SK-N-SH treated with all-trans-retinoic acid at 6 μM for 48 hours (cell line): ENCODE measurements around the gene SEC22A.

ENCODE experiments used
- CREB5 ChIP-seq: fragments of 250-450 bp; sonication (Bioruptor Pico); IDR thresholded peaks from 2 replicates; pipeline ENCODE4 v1.5.1; 2020; ENCODE audit warnings: low read depth, mild to moderate bottlenecking, moderate library complexity
- ESRRG ChIP-seq: fragments of 250-450 bp; sonication (Bioruptor Pico); IDR thresholded peaks from 2 replicates; pipeline ENCODE4 v1.6.1; 2021; ENCODE audit warnings: mild to moderate bottlenecking
- RARB ChIP-seq: fragments of 250-450 bp; sonication (Bioruptor Pico); IDR thresholded peaks from 2 replicates; pipeline ENCODE4 v1.8.0; 2021; ENCODE audit warnings: mild to moderate bottlenecking, moderate library complexity
- SNAI2 ChIP-seq: fragments of 250-450 bp; sonication (Bioruptor Pico); IDR thresholded peaks from 2 replicates; pipeline ENCODE4 v1.5.0; 2020; ENCODE audit warnings: mild to moderate bottlenecking, moderate library complexity
- TF ChIP-seq, protein P1 (sequence below): fragments of 250-450 bp; sonication (Bioruptor Pico); IDR thresholded peaks from 2 replicates; pipeline ENCODE4 v1.8.0; 2021; ENCODE audit warnings: low read depth, mild to moderate bottlenecking, moderate library complexity, borderline replicate concordance

GRCh38 chr3:123161167-123161566 lies 40.6 kb upstream of the SEC22A start:
- TF ChIP-seq ESRRG (CRISPR knock-in tag) (no peak), SNAI2 (no peak), CREB5 (no peak), RARB (CRISPR knock-in tag) (no peak)
- TF ChIP-seq, protein P1, sequence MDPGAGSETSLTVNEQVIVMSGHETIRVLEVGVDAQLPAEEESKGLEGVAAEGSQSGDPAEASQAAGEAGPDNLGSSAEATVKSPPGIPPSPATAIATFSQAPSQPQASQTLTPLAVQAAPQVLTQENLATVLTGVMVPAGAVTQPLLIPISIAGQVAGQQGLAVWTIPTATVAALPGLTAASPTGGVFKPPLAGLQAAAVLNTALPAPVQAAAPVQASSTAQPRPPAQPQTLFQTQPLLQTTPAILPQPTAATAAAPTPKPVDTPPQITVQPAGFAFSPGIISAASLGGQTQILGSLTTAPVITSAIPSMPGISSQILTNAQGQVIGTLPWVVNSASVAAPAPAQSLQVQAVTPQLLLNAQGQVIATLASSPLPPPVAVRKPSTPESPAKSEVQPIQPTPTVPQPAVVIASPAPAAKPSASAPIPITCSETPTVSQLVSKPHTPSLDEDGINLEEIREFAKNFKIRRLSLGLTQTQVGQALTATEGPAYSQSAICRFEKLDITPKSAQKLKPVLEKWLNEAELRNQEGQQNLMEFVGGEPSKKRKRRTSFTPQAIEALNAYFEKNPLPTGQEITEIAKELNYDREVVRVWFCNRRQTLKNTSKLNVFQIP = no peak
